Measurements from ENCODE around the gene URB1. TPM values are rescaled to one million over a fixed set of nuclear protein-coding genes. Genes with fewer than 3 reads are reported as not detected.
A peak's percentile ranks its signal among the peaks of the same experiment; 100 is the strongest.
"Not testable (repeated sequence)": the region's sequence is repeated elsewhere in the genome, so short reads cannot be mapped to it uniquely, and the experiment has no call there.

The URB1 gene
- total RNA-seq, 1 experiment from 2014 or later = 22.6 TPM

DNA sequence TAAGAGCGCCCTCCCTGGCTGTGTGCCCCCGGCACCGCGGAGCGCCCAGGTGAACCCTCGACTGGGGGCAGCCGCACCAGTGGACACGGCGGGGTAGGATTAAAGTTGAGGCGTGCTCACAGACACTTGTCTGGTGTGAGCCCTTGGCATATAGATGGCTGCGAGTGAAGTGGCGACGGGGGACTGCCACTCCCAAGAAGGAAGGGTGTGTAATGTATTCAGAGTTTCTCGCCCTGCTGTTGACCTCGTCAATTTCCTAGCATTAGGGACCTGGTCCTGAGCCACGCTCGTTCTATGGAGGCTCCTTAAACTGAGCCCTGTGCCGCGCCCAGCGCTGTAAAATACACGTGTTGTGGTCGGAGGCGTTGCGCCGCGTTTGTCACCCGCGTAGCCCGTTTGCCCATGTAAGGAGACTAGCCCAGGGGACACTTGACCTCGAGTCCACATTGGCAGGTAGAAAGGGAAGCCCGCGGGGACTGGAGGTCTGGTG lies 20.2 kb upstream of the URB1 start:
- no peak for DNase-seq (ENCODE audit: low read depth)

- peak; percentile 53 for DNase-seq (ENCODE audit: low read depth)
Observed at GRCh38 chr21:32412162-32413014, 19.6 kb upstream of the URB1 start, which contains the start of gene EVA1C. TSS of gene EVA1C (plus strand) at chr21:32412706. CDS start at chr21:32412854, 148 bp downstream.

DNA sequence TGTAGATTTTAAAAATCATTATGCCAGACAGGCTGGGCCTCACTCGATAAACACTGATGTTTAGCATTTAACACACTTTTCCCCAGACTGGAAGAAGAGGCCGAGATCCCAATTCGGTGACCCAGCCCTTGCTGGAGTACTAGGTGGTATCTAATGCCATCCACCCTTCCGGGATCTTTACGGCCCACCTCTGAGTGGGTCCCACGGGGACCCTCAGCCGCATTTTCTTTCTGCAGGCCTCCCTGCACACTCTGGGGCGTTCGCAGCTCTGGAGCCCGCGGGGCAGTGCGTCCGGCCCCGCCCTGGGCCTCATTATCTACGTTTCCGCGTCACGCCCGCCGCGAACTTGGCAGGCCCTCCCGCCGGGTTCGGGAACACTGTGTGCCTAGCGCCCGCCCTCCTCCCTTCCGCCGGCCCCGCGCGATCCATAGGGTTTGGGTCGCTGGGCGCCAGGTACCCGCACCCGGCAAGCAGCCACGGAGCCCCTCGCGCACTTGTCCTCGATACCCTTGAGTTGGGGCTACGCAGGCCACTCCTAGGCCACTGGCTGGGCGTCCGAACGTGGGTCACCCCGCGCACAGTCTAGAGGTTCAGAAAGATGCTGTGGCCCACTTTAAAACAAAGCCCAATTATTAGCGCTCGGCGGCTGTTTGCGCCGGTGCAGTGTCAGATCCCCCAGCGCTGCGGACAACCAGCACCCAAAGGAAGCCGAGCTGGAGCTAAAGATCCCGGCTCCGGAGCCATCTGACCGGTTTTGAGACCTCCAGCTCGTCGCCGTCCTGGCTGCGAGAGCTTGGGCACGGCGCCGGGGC lies 18.7 kb upstream of the URB1 start:
- DNase-seq (ENCODE audit: low read depth) = peak; percentile 60

GRCh38 chr21:32410916-32411315 lies 18.1 kb upstream of the URB1 start:
- DNase-seq (ENCODE audit: low read depth) = no peak

- DNase-seq (ENCODE audit: low read depth) = no peak
Observed at GRCh38 chr21:32410291-32410690, 17.5 kb upstream of the URB1 start.

GRCh38 chr21:32406405-32406804 lies 13.6 kb upstream of the URB1 start:
- DNase-seq (ENCODE audit: low read depth) = no peak

- DNase-seq (ENCODE audit: low read depth) = peak; percentile 76
Observed at GRCh38 chr21:32403201-32403777, 10.5 kb upstream of the URB1 start.

DNA sequence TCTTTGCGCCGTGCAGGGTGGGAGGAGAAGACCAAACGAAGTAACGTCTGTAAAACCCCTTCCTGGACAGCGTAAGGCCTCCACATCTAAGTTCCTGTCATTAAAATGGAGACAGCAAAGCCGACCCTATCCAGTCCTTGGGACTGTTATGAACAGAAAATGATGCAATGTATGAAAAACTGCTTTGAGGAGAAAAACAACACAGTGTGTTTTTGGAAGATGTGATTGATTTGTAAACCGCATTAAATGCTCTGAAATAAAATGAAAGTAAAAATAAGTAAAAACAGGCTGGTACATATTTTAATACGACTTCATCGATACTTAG lies 827 bp upstream of the URB1 start:
- DNase-seq (ENCODE audit: low read depth) = no peak

- DNase-seq (ENCODE audit: low read depth) = no peak
Observed at GRCh38 chr21:32392299-32392879, 423 bp downstream of the URB1 start.

- DNase-seq (ENCODE audit: low read depth) = no peak
Observed at GRCh38 chr21:32391755-32392154, 1.1 kb downstream of the URB1 start.

DNA sequence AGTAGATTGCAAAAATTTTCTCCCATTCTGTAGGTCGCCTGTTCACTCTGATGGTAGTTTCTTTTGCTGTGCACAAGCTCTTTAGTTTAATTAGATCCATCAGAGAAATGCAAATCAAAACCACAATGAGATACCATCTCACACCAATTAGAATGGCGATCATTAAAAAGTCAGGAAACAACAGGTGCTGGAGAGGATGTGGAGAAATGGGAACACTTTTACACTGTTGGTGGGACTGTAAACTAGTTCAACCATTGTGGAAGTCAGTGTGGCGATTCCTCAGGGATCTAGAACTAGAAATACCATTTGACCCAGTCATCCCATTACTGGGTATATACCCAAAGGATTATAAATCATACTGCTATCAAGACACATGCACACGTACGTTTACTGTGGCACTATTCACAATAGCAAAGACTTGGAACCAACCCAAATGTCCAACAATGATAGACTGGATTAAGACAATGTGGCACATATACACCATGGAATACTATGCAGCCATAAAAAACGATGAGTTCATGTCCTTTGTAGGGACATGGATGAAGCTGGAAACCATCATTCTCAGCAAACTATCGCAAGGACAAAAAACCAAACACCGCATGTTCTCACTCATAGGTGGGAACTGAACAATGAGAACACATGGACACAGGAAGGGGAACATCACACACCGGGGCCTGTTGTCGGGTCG lies 2.1 kb downstream of the URB1 start:
- not testable (repeated sequence) for DNase-seq (ENCODE audit: low read depth)

- no peak for DNase-seq (ENCODE audit: low read depth)
Observed at GRCh38 chr21:32389337-32390015, 3.3 kb downstream of the URB1 start.

GRCh38 chr21:32388306-32388705 lies 4.5 kb downstream of the URB1 start:
- DNase-seq (ENCODE audit: low read depth) = no peak

GRCh38 chr21:32387151-32387550 lies 5.7 kb downstream of the URB1 start:
- DNase-seq (ENCODE audit: low read depth) = no peak

DNA sequence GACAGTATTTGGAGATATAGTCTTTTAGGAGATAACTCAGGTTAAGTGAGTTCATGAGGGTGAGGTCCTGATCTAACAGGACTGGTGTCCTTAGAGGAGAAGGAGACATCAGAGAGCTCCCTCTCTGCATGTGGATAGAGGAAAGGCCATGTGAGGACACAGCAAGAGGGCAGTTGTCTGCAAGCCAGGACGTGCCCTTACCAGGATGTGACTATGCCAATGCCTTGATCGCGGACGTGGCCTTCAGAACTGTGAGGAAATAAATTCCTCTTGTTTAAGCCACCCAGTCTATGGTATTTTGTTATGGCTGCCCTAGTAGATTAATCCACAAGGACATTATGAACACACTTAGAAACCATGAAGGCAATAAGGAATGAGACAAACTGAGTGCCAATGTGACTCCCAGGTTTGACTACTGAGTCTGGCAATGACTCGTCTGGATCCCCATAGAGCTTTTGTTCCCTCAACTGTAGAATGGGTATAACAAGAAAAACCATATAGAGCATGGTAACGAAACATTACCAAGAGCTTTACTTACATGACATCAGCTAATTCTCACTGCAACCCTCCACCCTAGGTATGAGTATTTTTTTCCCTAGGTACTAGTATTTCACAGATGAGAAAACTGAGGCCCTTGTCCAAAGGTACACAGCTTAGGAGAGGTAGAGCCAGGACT lies 6.5 kb downstream of the URB1 start:
- peak; percentile 65 for DNase-seq (ENCODE audit: low read depth)

DNA sequence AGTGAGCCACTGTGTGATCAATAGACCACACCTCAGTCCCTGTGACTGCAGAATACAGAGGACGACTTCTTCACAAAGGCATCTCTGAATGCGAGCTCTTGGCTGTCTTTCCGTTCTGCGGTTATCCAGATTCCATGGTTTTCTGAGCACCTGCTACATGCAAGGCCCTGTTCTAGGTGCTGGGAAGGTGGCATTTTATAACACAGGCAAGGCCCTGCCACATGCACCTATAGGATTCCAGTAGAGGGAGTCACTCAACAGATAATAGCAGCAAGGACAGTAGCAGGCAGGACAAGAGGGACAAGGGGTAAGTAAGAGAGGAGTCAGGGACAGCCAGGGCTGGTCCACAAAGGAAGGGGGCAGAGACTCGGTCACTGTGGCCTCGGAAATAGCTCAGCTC lies 9.0 kb downstream of the URB1 start:
- DNase-seq (ENCODE audit: low read depth) = no peak

DNA sequence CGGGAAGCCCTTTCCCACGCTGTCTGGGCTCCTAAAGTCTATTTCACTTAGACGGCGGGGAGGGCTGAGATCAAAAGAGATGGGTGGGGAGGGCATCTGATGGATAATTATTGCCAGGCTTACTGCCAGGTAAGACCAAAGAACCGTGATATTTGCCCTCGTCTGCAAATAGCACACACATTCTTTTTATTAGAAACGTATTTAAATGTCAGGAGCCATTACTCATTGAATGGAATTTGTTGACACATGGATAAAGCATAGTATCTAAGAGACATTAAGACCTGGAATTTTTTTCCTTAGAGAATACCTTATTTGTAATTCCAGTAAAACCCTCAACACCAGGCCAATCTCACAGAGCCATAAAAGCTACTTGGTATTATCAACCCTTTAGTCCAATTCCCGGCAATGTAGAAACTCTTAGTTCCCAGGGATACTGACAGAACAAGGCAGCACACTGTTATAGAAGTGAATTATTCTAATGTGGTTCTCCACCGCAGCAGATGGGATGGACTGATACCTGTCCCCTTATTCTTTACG lies 10.6 kb downstream of the URB1 start:
- DNase-seq (ENCODE audit: low read depth) = peak; percentile 53

- peak; percentile 68 for DNase-seq (ENCODE audit: low read depth)
Observed at GRCh38 chr21:32381571-32381970, 11.2 kb downstream of the URB1 start.

DNA sequence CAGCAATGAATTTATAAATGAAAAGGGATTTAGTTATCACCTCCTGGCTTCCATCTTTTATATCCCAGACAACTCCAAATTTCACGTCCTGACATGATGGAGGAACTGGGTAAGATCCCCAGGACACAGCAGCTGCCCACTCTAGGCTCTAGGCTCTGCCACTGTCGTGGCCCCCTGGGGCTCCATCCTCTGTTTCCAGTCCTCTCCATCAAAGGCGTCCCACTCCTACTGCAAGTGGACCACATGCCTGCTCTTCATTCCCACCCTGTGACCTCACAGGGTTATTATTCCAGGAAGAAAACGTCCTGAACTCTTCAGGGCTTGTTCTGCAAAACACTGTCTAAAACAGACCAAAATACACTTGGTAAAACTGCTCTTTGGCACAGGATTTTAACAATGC lies 11.9 kb downstream of the URB1 start:
- peak; percentile 12 for DNase-seq (ENCODE audit: low read depth)

- peak; percentile 91 for DNase-seq (ENCODE audit: low read depth)
Observed at GRCh38 chr21:32378956-32379355, 13.9 kb downstream of the URB1 start.

All from LHCN-M2 (cell line).